SK-N-SH (cell line): ENCODE results near the gene LDLR. TPM values are rescaled to one million over a fixed set of nuclear protein-coding genes. Genes with fewer than 3 reads are reported as not detected.

ENCODE experiments used
- CTCF ChIA-PET: fragments of 300-600, 350-600 bp; formaldehyde crosslinking; extraction: SDS; loops from one replicate; lab custom pipeline; 2021; lab: Yijun Ruan, JAX
- POLR2A ChIA-PET: fragments of 350-600 bp; sonication (Branson Sonifier 250); formaldehyde crosslinking; extraction: SDS; loops from one replicate; lab custom pipeline; 2020; ENCODE audit warnings: antibody characterized with exemption, inconsistent platforms; lab: Yijun Ruan, JAX
- DNase-seq: peaks from one replicate; pipeline ENCODE4 v3.0.0; 2012
- H2AFZ ChIP-seq: fragments of 200-600 bp; sonication (generic); 2 replicates; pipeline ENCODE4 v1.8.1; 2016; ENCODE audit warnings: antibody characterized with exemption, mild to moderate bottlenecking, low read depth
- H3F3A ChIP-seq: fragments of 200-600 bp; sonication (generic); replicated peaks from 2 replicates; pipeline ENCODE3; 2016; ENCODE audit warnings: antibody characterized with exemption, mild to moderate bottlenecking; ENCODE audit not compliant: insufficient read depth
- H3K27ac ChIP-seq, 2 experiments: fragments of 200-500 bp in 1 of 2; fragments of 200-600 bp in 1 of 2; sonication (Bioruptor generic) in 1 of 2; sonication (generic), shearing (Covaris generic) in 1 of 2; 2 replicates each; pipeline versions ENCODE4 v1.5.1 to v1.6.1; 2014 to 2016; ENCODE audit warnings: low read depth in 2 of 2, inconsistent platforms in 1 of 2, low read length in 1 of 2, mild to moderate bottlenecking in 1 of 2, mixed read lengths in 1 of 2
- H3K27me3 ChIP-seq: fragments of 200-600 bp; sonication (generic), shearing (Covaris generic); 2 replicates; pipeline ENCODE4 v1.6.1; 2016; ENCODE audit warnings: mixed run types; ENCODE audit not compliant: insufficient read depth
- H3K36me3 ChIP-seq, 2 experiments: fragments of 200-500 bp in 1 of 2; fragments of 200-600 bp in 1 of 2; sonication (Bioruptor generic) in 1 of 2; sonication (generic) in 1 of 2; replicated peaks in 1 of 2; 2 replicates each; pipeline versions ENCODE3 to v1.5.1; 2014 to 2016; ENCODE audit warnings: low read length in 1 of 2, mild to moderate bottlenecking in 1 of 2; ENCODE audit not compliant: insufficient read depth in 2 of 2, control insufficient read depth in 1 of 2
- H3K4me1 ChIP-seq, 2 experiments: fragments of 200-500 bp in 1 of 2; fragments of 200-600 bp in 1 of 2; sonication (Bioruptor generic) in 1 of 2; sonication (generic), shearing (Covaris generic) in 1 of 2; 2 replicates each; pipeline versions ENCODE4 v1.5.1 to v1.6.1; 2014 to 2016; ENCODE audit warnings: low read depth in 1 of 2, low read length in 1 of 2, mixed run types in 1 of 2; ENCODE audit not compliant: insufficient read depth in 2 of 2, control insufficient read depth in 1 of 2
- H3K4me2 ChIP-seq: fragments of 200-600 bp; sonication (generic), shearing (Covaris generic); 2 replicates; pipeline ENCODE4 v1.6.1; 2017; ENCODE audit warnings: mixed run types
- H3K4me3 ChIP-seq, 2 experiments: fragments of 200-500 bp in 1 of 2; fragments of 200-600 bp in 1 of 2; sonication (Bioruptor generic) in 1 of 2; sonication (generic), shearing (Covaris generic) in 1 of 2; 2 replicates each; pipeline versions ENCODE4 v1.5.1 to v1.8.1; 2014 to 2016; ENCODE audit warnings: low read depth in 2 of 2, inconsistent platforms in 1 of 2, low read length in 1 of 2, mild to moderate bottlenecking in 1 of 2, mixed read lengths in 1 of 2, moderate library complexity in 1 of 2
- H3K79me2 ChIP-seq: fragments of 200-600 bp; sonication (generic); 2 replicates; pipeline ENCODE4 v1.8.1; 2017; ENCODE audit warnings: mild to moderate bottlenecking; ENCODE audit not compliant: insufficient read depth
- H3K9ac ChIP-seq: fragments of 200-600 bp; sonication (generic); 2 replicates; pipeline ENCODE4 v1.6.1; 2017; ENCODE audit warnings: mixed run types
- H3K9me2 ChIP-seq: fragments of 200-600 bp; sonication (generic); 2 replicates; pipeline ENCODE4 v1.6.1; 2017; ENCODE audit warnings: mixed run types
- H3K9me3 ChIP-seq: fragments of 200-600 bp; sonication (generic); 2 replicates; pipeline ENCODE4 v1.6.1; 2017; ENCODE audit warnings: mixed run types, mild to moderate bottlenecking, moderate library complexity
- H4K20me1 ChIP-seq: fragments of 200-600 bp; sonication (generic); 2 replicates; pipeline ENCODE4 v1.6.1; 2017; ENCODE audit warnings: mild to moderate bottlenecking, mixed run types; ENCODE audit not compliant: insufficient read depth
- CHD2 ChIP-seq: fragments of 150-350 bp; IDR thresholded peaks from 2 replicates; pipeline ENCODE4 v1.6.1; 2018; ENCODE audit warnings: low read length; ENCODE audit not compliant: partially characterized antibody
- ELF1 ChIP-seq: IDR thresholded peaks from 2 replicates; pipeline ENCODE4 v1.4.0; 2012
- FOXJ3 ChIP-seq: sonication (generic); formaldehyde crosslinking; IDR thresholded peaks from 2 replicates; pipeline ENCODE4 v1.5.1; 2020; ENCODE audit warnings: mild to moderate bottlenecking, missing genetic modification reagents
- GABPA ChIP-seq: IDR thresholded peaks from 2 replicates; pipeline ENCODE4 v1.4.0; 2012; ENCODE audit warnings: low read depth, mild to moderate bottlenecking
- NRF1 ChIP-seq: IDR thresholded peaks from 2 replicates; pipeline ENCODE4 v1.6.1; 2012; ENCODE audit warnings: low read depth, mild to moderate bottlenecking, low read length
- RAD21 ChIP-seq: IDR thresholded peaks from 2 replicates; pipeline ENCODE4 v1.6.1; 2012; ENCODE audit warnings: mild to moderate bottlenecking, low read length
- TEAD4 ChIP-seq: IDR thresholded peaks from 2 replicates; pipeline ENCODE4 v1.4.0; 2012; ENCODE audit warnings: mild to moderate bottlenecking, borderline replicate concordance; ENCODE audit not compliant: insufficient read depth
- WGBS: methylation state at CpG from one replicate; pipeline ENCODE4 v1.1.6; 2017; ENCODE audit warnings: low lambda C conversion rate; 5-methylcytosine and 5-hydroxymethylcytosine counted together
- polyA plus RNA-seq, 3 experiments: library from polyadenylated mRNA; depleted of rRNA; stranded (reverse); fragments of >200 nt; gene quantifications; 2 replicates each; pipeline ENCODE4 v1.2.3, GENCODE V29; 2012
- TF ChIP-seq, protein P1 (sequence below): fragments of 150-350 bp; IDR thresholded peaks from 2 replicates; pipeline ENCODE4 v1.6.1; 2016; ENCODE audit warnings: mild to moderate bottlenecking, low read depth, low read length
- TF ChIP-seq, protein P2 (sequence below): IDR thresholded peaks from 2 replicates; pipeline ENCODE4 v1.4.0; 2012; ENCODE audit warnings: low read depth, borderline replicate concordance
- TF ChIP-seq, protein P3 (sequence below): IDR thresholded peaks from 2 replicates; pipeline ENCODE4 v1.4.0; 2012; ENCODE audit warnings: low read depth
- TF ChIP-seq, protein P4 (sequence below): fragments of 200-600 bp; sonication (generic); IDR thresholded peaks from 2 replicates; pipeline ENCODE4 v1.6.1; 2017; ENCODE audit warnings: antibody characterized with exemption, mild to moderate bottlenecking, moderate library complexity

The LDLR gene
- polyA plus RNA-seq, 1 of the 3 experiments (the other 2 are of a cell fraction): 25.1 TPM

DNA sequence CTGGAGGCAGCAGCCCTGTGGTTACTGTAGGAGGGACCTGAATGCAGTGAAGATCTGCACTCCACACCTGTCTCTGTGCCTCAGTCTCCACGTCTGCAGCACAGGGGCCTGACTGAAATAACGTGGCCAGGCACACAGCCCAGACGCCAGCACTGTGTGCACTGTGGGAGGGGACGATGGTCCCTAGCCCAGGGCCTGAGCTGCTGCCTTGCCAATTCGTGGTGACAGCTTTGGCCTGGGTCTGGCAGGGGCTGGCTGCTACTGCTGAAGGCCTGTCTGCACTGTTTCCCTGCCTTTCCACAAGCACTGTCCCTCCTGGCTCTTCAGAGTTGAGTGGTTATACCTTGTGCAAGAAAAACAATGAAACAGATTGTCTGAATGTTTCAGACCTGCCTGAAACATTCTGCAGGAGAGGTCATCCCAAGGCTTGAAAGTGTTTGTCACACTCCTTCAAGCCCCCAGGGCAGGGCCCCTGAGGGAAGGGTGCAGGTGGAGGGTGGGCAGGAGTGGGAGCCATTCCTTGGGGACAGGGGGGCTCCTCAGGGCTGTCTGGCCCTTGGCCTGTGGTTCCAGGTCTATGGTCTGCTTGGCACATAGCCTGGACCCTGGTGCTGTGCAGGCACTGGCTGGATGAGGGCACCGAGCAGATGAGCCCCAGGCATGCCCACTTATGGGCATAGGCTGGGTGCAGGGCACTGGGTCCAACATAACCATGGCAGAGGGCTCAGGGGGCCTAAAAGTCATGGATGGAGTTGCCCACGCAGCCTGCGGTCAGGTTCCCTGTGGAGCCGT lies 38.7 kb upstream of the LDLR start:
- peaks cover 13 to 17% of the 10 kb centered on the region in 2 experiments for H3K36me3 ChIP-seq
- H3K9ac ChIP-seq: no peak overlapping the region
- 92% methylated on average over 3 of the region's 9 CpGs for WGBS
- H3K4me1 ChIP-seq: peaks cover 0 to 9% of the 10 kb centered on the region in 2 experiments; a peak in 1 of 4 replicates
- no peaks in the 10 kb centered on the region for H3K9me3 ChIP-seq
- no peak overlapping the region for H2AFZ ChIP-seq
- H3K4me3 ChIP-seq: no peak overlapping the region
- H3F3A ChIP-seq: no peaks in the 10 kb centered on the region
- CTCF ChIA-PET: interaction anchor here (1.1 to 2.9 kb wide), 4 partner anchors 15 to 108 kb away, joined by 3 to 12 read pairs (median 7); no protein-coding TSS in a partner anchor
- H3K9me2 ChIP-seq: no peaks in the 10 kb centered on the region
- no peaks in the 10 kb centered on the region for H3K27me3 ChIP-seq
- DNase-seq: no peak
- TF ChIP-seq, protein P1, sequence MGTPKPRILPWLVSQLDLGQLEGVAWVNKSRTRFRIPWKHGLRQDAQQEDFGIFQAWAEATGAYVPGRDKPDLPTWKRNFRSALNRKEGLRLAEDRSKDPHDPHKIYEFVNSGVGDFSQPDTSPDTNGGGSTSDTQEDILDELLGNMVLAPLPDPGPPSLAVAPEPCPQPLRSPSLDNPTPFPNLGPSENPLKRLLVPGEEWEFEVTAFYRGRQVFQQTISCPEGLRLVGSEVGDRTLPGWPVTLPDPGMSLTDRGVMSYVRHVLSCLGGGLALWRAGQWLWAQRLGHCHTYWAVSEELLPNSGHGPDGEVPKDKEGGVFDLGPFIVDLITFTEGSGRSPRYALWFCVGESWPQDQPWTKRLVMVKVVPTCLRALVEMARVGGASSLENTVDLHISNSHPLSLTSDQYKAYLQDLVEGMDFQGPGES: no peak
- TF ChIP-seq, protein P2, sequence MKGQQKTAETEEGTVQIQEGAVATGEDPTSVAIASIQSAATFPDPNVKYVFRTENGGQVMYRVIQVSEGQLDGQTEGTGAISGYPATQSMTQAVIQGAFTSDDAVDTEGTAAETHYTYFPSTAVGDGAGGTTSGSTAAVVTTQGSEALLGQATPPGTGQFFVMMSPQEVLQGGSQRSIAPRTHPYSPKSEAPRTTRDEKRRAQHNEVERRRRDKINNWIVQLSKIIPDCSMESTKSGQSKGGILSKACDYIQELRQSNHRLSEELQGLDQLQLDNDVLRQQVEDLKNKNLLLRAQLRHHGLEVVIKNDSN: no peak
- POLR2A ChIA-PET: no interaction called here
- 0 out of 2 replicates have a peak, but pooled peaks cover 3% of the 10 kb centered on the region for H4K20me1 ChIP-seq
- peaks cover 4% of the 10 kb centered on the region; the same call in 1 of the 2 replicates for H3K79me2 ChIP-seq
- H3K4me2 ChIP-seq: no peak overlapping the region
- H3K27ac ChIP-seq: no peak overlapping the region; a peak in 1 of 4 replicates

DNA sequence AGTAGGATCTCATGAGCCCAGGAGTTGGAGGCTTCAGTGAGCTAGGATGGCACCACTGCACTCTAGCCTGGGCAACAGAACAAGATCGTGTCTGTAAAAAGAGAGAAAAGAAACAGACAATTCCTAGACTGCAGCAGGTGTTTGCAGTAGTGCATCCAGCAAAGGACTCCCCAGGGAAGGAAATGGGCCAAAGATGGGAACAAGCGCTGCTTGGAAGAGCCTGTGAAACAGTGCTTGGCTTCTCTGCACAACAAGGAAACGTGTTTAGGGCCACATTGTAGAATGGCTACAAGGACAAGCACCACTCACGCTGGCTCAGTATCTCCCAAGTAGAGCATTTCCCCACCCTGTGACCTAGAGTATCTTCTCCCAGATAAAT lies 35.5 kb upstream of the LDLR start:
- no peak for DNase-seq
- TF ChIP-seq, protein P3, sequence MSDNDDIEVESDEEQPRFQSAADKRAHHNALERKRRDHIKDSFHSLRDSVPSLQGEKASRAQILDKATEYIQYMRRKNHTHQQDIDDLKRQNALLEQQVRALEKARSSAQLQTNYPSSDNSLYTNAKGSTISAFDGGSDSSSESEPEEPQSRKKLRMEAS: no peak
- TF ChIP-seq GABPA (no peak), ELF1 (no peak), TEAD4 (no peak), CHD2 (no peak), FOXJ3 (CRISPR knock-in tag) (no peak), NRF1 (no peak), RAD21 (no peak)
- TF ChIP-seq, protein P2: no peak
- TF ChIP-seq, protein P4, sequence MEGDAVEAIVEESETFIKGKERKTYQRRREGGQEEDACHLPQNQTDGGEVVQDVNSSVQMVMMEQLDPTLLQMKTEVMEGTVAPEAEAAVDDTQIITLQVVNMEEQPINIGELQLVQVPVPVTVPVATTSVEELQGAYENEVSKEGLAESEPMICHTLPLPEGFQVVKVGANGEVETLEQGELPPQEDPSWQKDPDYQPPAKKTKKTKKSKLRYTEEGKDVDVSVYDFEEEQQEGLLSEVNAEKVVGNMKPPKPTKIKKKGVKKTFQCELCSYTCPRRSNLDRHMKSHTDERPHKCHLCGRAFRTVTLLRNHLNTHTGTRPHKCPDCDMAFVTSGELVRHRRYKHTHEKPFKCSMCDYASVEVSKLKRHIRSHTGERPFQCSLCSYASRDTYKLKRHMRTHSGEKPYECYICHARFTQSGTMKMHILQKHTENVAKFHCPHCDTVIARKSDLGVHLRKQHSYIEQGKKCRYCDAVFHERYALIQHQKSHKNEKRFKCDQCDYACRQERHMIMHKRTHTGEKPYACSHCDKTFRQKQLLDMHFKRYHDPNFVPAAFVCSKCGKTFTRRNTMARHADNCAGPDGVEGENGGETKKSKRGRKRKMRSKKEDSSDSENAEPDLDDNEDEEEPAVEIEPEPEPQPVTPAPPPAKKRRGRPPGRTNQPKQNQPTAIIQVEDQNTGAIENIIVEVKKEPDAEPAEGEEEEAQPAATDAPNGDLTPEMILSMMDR: no peak
- 95% methylated on average over 4 of the region's 4 CpGs for WGBS
- Histone ChIP-seq H3K36me3 (peaks cover 0 to 29% of the 10 kb centered on the region in 2 experiments), H2AFZ (no peak overlapping the region), H3K27me3 (no peaks in the 10 kb centered on the region), H3K27ac (no peak overlapping the region), H3K9me2 (no peaks in the 10 kb centered on the region), H4K20me1 (0 out of 2 replicates have a peak, but pooled peaks cover 3% of the 10 kb centered on the region), H3K4me1 (peaks cover 0 to 9% of the 10 kb centered on the region in 2 experiments; a peak in 1 of 4 replicates), H3K4me3 (no peak overlapping the region), H3K4me2 (no peak overlapping the region), H3K9me3 (no peaks in the 10 kb centered on the region), H3F3A (no peaks in the 10 kb centered on the region), H3K79me2 (no peaks in the 10 kb centered on the region), H3K9ac (no peak overlapping the region)
- ChIA-PET POLR2A (no interaction called here), CTCF (no interaction called here)
